Measurements from ENCODE around the gene GALNT2.

Gene GALNT2

GRCh38 chr1:230328342-230329015 is 261.4 kb downstream of the GALNT2 start:
- TF ChIP-seq TAF1 (IDR thresholded peaks at IDR 0.05; ENCODE audit: borderline replicate concordance, insufficient read depth, low read length) (no peak), FOXP2 (optimal IDR thresholded peaks at IDR 0.05; ENCODE audit: borderline replicate concordance, extremely low read depth, extremely low read length, insufficient read depth) (no peak), SIN3A (IDR thresholded peaks at IDR 0.05; ENCODE audit: borderline replicate concordance, insufficient read depth, low read length) (no peak), POLR2AphosphoS5 (IDR thresholded peaks at IDR 0.05; ENCODE audit: low read depth, low read length) (no peak)
- TF ChIP-seq, protein P1, sequence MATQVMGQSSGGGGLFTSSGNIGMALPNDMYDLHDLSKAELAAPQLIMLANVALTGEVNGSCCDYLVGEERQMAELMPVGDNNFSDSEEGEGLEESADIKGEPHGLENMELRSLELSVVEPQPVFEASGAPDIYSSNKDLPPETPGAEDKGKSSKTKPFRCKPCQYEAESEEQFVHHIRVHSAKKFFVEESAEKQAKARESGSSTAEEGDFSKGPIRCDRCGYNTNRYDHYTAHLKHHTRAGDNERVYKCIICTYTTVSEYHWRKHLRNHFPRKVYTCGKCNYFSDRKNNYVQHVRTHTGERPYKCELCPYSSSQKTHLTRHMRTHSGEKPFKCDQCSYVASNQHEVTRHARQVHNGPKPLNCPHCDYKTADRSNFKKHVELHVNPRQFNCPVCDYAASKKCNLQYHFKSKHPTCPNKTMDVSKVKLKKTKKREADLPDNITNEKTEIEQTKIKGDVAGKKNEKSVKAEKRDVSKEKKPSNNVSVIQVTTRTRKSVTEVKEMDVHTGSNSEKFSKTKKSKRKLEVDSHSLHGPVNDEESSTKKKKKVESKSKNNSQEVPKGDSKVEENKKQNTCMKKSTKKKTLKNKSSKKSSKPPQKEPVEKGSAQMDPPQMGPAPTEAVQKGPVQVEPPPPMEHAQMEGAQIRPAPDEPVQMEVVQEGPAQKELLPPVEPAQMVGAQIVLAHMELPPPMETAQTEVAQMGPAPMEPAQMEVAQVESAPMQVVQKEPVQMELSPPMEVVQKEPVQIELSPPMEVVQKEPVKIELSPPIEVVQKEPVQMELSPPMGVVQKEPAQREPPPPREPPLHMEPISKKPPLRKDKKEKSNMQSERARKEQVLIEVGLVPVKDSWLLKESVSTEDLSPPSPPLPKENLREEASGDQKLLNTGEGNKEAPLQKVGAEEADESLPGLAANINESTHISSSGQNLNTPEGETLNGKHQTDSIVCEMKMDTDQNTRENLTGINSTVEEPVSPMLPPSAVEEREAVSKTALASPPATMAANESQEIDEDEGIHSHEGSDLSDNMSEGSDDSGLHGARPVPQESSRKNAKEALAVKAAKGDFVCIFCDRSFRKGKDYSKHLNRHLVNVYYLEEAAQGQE (IDR thresholded peaks at IDR 0.05; ENCODE audit: insufficient read depth in 1 of 2, low read depth in 2 of 2, low read length in 2 of 2), result no peak

- TF ChIP-seq SIN3A (IDR thresholded peaks at IDR 0.05; ENCODE audit: borderline replicate concordance, insufficient read depth, low read length) (no peak), TAF1 (IDR thresholded peaks at IDR 0.05; ENCODE audit: borderline replicate concordance, insufficient read depth, low read length) (no peak), FOXP2 (optimal IDR thresholded peaks at IDR 0.05; ENCODE audit: borderline replicate concordance, extremely low read depth, extremely low read length, insufficient read depth) (no peak), POLR2AphosphoS5 (IDR thresholded peaks at IDR 0.05; ENCODE audit: low read depth, low read length) (no peak)
- TF ChIP-seq, protein P1 (IDR thresholded peaks at IDR 0.05; ENCODE audit: insufficient read depth in 1 of 2, low read depth in 2 of 2, low read length in 2 of 2), result no peak
Observed at GRCh38 chr1:230330157-230330556, 263.1 kb downstream of the GALNT2 start.
